Prostate gland (tissue), 2 donors: ENCODE measurements around the gene MRE11.

Source experiments
- CTCF ChIP-seq, 4 experiments: fragments of 200-600 bp in 2 of 4; fragments of 450-650 bp in 2 of 4; sonication (generic) in 2 of 4; IDR thresholded peaks; 1 replicate in 3 of 4; 2 replicates in 1 of 4; pipeline ENCODE4 v1.5.1; 2016 to 2019; ENCODE audit warnings: antibody characterized with exemption in 4 of 4, mild to moderate bottlenecking in 2 of 4, moderate library complexity in 2 of 4
- POLR2A ChIP-seq: fragments of 450-650 bp; IDR thresholded peaks from one replicate; pipeline ENCODE4 v1.6.1; 2016; ENCODE audit warnings: antibody characterized with exemption, mild to moderate bottlenecking

DNA sequence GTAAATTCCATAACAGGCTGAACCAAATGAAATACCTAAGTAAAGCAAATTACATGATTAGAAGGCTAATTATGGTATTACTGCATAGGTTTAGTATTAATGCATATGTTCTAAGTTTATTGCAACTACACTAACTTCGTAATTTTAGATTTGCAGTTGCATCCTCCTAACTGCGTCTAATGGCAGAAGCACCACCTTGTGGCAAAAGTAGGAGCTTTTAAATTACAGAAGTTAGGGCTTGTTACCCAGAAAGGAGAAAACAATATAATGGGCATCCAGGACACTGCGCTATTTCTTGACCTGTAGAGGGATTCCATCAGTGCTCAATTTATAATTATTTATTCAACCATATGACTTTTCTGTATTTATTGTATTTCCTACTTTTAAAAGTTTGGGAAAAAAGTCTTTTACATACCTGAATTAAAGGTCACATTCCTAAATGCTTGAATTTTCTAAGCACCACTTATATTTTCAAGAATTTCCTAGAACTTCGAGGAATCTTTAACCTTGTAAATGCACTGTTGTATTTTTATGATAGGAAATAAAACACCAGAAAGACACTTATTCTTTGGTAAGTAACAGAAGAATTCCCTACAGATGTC is 76.2 kb downstream of the MRE11 start:
- TF ChIP-seq CTCF (IDR thresholded peaks at IDR 0.05) (peak in 2 of 4 experiments; percentile 43 to 48), POLR2A (no peak)
